ENCODE measurements around the gene GPR22. TPM values are rescaled to one million over a fixed set of nuclear protein-coding genes. Genes with fewer than 3 reads are reported as not detected.

The GPR22 gene
- total and polyA plus RNA-seq, 2 of the 8 experiments (the other 6 are each of a cell fraction or from before 2014, with no cell fraction given): 0.02 TPM; not detected in 1

DNA sequence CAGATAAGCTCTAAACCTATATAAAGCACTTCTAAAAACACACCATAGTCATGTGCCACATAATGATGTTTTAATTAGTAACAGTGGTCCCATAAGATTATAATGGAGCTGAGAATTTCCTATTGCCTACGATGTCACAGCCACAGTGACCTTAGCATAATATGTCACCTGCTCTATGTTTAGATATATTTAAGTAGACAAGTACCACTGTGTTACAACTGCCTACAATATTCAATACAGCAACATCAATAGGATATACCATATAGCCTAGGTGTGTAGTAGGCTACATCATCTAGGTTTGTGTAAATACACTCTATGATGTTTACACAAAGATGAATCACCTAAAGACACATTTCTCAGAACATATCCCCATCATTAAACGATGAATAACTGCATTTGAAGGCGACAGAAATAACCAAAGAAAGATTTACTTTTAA is 24.5 kb downstream of the GPR22 start:
- Histone ChIP-seq H3K27ac (ENCODE audit: low read depth, low read length) (no peak overlapping the region), H2BK5ac (ENCODE audit: low read depth, low read length) (no peak overlapping the region), H3K4me1 (replicated peaks in 1 of 4; ENCODE audit: control insufficient read depth in 3 of 4, insufficient read depth in 4 of 4, low read length in 3 of 4) (peaks cover 0 to 2% (median 0%) of the 10 kb centered on the region in 4 experiments; a peak in 1 of 7 replicates), H3K4me2 (ENCODE audit: insufficient read depth in 1 of 2, low read depth in 2 of 2, low read length in 2 of 2) (no peak overlapping the region), H3K9ac (replicated peaks in 1 of 4; ENCODE audit: extremely low read depth in 1 of 4, low read depth in 3 of 4, low read length in 3 of 4) (no peak overlapping the region), H3K23me2 (ENCODE audit: low read depth, low read length) (no peaks in the 10 kb centered on the region), H2BK20ac (ENCODE audit: low read length) (no peak overlapping the region), H3K18ac (ENCODE audit: extremely low read depth, low read length) (no peak overlapping the region), H2BK15ac (ENCODE audit: low read length) (no peak overlapping the region), H4K8ac (ENCODE audit: extremely low read depth, insufficient read depth, low read length) (no peak overlapping the region), H3K9me3 (ENCODE audit: insufficient read depth in 2 of 2, low read depth in 1 of 2, low read length in 1 of 2) (no peaks in the 10 kb centered on the region), H2AFZ (ENCODE audit: low read length) (no peak overlapping the region), H3K4me3 (ENCODE audit: extremely low read depth in 1 of 4, insufficient read depth in 2 of 4, low read depth in 3 of 4, low read length in 4 of 4) (no peak overlapping the region), H2BK120ac (replicated peaks; ENCODE audit: low read depth, low read length) (no peak overlapping the region), H4K91ac (replicated peaks; ENCODE audit: insufficient read length, low read length) (no peak overlapping the region), H2BK12ac (ENCODE audit: low read depth, low read length) (no peak overlapping the region), H4K20me1 (replicated peaks in 1 of 2; ENCODE audit: control insufficient read depth in 1 of 2, insufficient read depth in 2 of 2, low read length in 2 of 2) (no peaks in the 10 kb centered on the region), H3K4ac (replicated peaks; ENCODE audit: insufficient read length, low read depth, low read length) (no peak overlapping the region), H3K79me2 (ENCODE audit: control insufficient read depth in 1 of 2, insufficient read depth in 2 of 2, low read length in 2 of 2) (peaks cover 0 to 35% of the 10 kb centered on the region in 2 experiments; a peak in 2 of 4 replicates), H3K56ac (replicated peaks; ENCODE audit: insufficient read length, low read depth, low read length) (no peak overlapping the region), H3K23ac (ENCODE audit: insufficient read length) (no peak overlapping the region), H3K14ac (ENCODE audit: insufficient read length) (no peak overlapping the region), H3K79me1 (ENCODE audit: low read depth, low read length) (no peaks in the 10 kb centered on the region), H3K27me3 (replicated peaks in 1 of 4; ENCODE audit: control insufficient read depth in 3 of 4, extremely low read depth in 1 of 4, insufficient read depth in 3 of 4, low read length in 3 of 4) (no peaks in the 10 kb centered on the region), H2AK5ac (ENCODE audit: low read depth, low read length) (no peak overlapping the region), H4K5ac (ENCODE audit: insufficient read length, low read depth, low read length) (no peak overlapping the region), H3K36me3 (ENCODE audit: control insufficient read depth in 2 of 4, insufficient read depth in 4 of 4, low read length in 3 of 4) (no peaks in the 10 kb centered on the region)
- DNase-seq (ENCODE audit: low read depth in 1 of 2, low spot score in 2 of 2) (no peak), FAIRE-seq (no peak)
- POLR2A ChIA-PET (ENCODE audit: partially characterized antibody): no interaction called here
- CTCF ChIA-PET (ENCODE audit: partially characterized antibody): interaction anchor here (1.1 kb wide), 1 partner anchor 9 kb away, joined by 5 read pairs; no protein-coding TSS in a partner anchor
- 97% methylated on average over 3 of the region's 3 CpGs; no CpG with 5 or more reads in 1 of the 2 experiments for WGBS, 2 experiments (ENCODE audit: extremely low coverage in 1 of 2, insufficient coverage in 1 of 2, insufficient read length in 1 of 2, insufficient replicate concordance in 2 of 2, low coverage in 1 of 2, low lambda C conversion rate in 2 of 2, missing lambda C conversion rate in 1 of 2)
- no peak for TF ChIP-seq GTF2F1 (IDR thresholded peaks at IDR 0.05; ENCODE audit: borderline replicate concordance, low read depth, low read length)
- no peak for TF ChIP-seq BRCA1 (IDR thresholded peaks at IDR 0.05; ENCODE audit: low read depth, low read length)
- TF ChIP-seq, protein P1, sequence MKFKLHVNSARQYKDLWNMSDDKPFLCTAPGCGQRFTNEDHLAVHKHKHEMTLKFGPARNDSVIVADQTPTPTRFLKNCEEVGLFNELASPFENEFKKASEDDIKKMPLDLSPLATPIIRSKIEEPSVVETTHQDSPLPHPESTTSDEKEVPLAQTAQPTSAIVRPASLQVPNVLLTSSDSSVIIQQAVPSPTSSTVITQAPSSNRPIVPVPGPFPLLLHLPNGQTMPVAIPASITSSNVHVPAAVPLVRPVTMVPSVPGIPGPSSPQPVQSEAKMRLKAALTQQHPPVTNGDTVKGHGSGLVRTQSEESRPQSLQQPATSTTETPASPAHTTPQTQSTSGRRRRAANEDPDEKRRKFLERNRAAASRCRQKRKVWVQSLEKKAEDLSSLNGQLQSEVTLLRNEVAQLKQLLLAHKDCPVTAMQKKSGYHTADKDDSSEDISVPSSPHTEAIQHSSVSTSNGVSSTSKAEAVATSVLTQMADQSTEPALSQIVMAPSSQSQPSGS (IDR thresholded peaks at IDR 0.05; ENCODE audit: low read length): no peak
- TF ChIP-seq JUN (IDR thresholded peaks at IDR 0.05; ENCODE audit: low read depth, low read length): no peak
- no peak for TF ChIP-seq CHD1 (IDR thresholded peaks at IDR 0.05; ENCODE audit: low read depth, low read length)
- TF ChIP-seq GABPA (IDR thresholded peaks at IDR 0.05; ENCODE audit: borderline replicate concordance, insufficient read depth, low read length): no peak
- TF ChIP-seq, protein P2, sequence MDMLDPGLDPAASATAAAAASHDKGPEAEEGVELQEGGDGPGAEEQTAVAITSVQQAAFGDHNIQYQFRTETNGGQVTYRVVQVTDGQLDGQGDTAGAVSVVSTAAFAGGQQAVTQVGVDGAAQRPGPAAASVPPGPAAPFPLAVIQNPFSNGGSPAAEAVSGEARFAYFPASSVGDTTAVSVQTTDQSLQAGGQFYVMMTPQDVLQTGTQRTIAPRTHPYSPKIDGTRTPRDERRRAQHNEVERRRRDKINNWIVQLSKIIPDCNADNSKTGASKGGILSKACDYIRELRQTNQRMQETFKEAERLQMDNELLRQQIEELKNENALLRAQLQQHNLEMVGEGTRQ (IDR thresholded peaks at IDR 0.05; ENCODE audit: low read length): no peak
- TF ChIP-seq HDAC2 (IDR thresholded peaks at IDR 0.05; ENCODE audit: borderline replicate concordance in 1 of 2, low read depth in 2 of 2, low read length in 2 of 2): no peak
- no peak for TF ChIP-seq TAF1 (IDR thresholded peaks at IDR 0.05; ENCODE audit: low read depth, low read length)
- TF ChIP-seq SP4 (IDR thresholded peaks at IDR 0.05; ENCODE audit: low read length): no peak
- TF ChIP-seq TEAD4 (IDR thresholded peaks at IDR 0.05; ENCODE audit: low read depth, low read length): no peak
- TF ChIP-seq FOSL1 (IDR thresholded peaks at IDR 0.05; ENCODE audit: insufficient read depth, low read depth, low read length): no peak

All from H1 (cell line).